Natural killer cell (primary cell): Measurements from ENCODE around the gene PRRC2B. TPM values are rescaled to one million over a fixed set of nuclear protein-coding genes. Genes with fewer than 3 reads are reported as not detected.

Experiments used
- ATAC-seq, 3 donors: fragments of 150-1000 bp in 2 of 3; fragments of 200-7000 bp in 1 of 3; cut with Tn5 transposase; 1 replicate in 1 of 3; 2 replicates in 2 of 3; pipeline ENCODE4 v1.10.0; 2021; ENCODE audit warnings: mild to moderate bottlenecking in 2 of 3, moderate library complexity in 2 of 3
- DNase-seq, 2 donors: peaks; one replicate each; pipeline versions ENCODE4 v3.0.0 to v3.0.0-alpha.2; 2013 to 2021; ENCODE audit warnings: mixed read lengths in 1 of 2
- H3K27ac ChIP-seq: one replicate; pipeline ENCODE4 v1.5.1; 2013; ENCODE audit warnings: mild to moderate bottlenecking, low read length
- H3K27me3 ChIP-seq: one replicate; pipeline ENCODE4 v1.6.1; 2013; ENCODE audit warnings: low read length; ENCODE audit not compliant: control insufficient read depth, insufficient read depth
- H3K36me3 ChIP-seq: one replicate; pipeline ENCODE4 v1.6.1; 2013; ENCODE audit warnings: low read length; ENCODE audit not compliant: control insufficient read depth, insufficient read depth
- H3K4me1 ChIP-seq: one replicate; pipeline ENCODE4 v1.6.1; 2013; ENCODE audit warnings: low read length; ENCODE audit not compliant: control insufficient read depth, insufficient read depth
- H3K4me3 ChIP-seq: one replicate; pipeline ENCODE4 v1.5.1; 2013; ENCODE audit warnings: low read length
- H3K9me3 ChIP-seq: one replicate; pipeline ENCODE4 v1.6.1; 2013; ENCODE audit warnings: low read length; ENCODE audit not compliant: control insufficient read depth, insufficient read depth
- H3K27ac Mint-ChIP-seq, 2 donors: one replicate each; pipeline ENCODE4 v1.8.0; 2022; ENCODE audit warnings: mild to moderate bottlenecking in 2 of 2, mixed read lengths in 2 of 2, moderate library complexity in 1 of 2
- H3K27me3 Mint-ChIP-seq, 2 donors: one replicate each; pipeline ENCODE4 v1.8.0; 2022; ENCODE audit warnings: low read depth in 2 of 2, mixed read lengths in 2 of 2
- H3K36me3 Mint-ChIP-seq: one replicate; pipeline ENCODE4 v1.8.0; 2022; ENCODE audit warnings: mixed read lengths
- H3K4me1 Mint-ChIP-seq, 2 donors: one replicate each; pipeline ENCODE4 v1.8.0; 2022; ENCODE audit warnings: mixed read lengths in 2 of 2
- H3K4me3 Mint-ChIP-seq: one replicate; pipeline ENCODE4 v1.8.0; 2022; ENCODE audit warnings: mild to moderate bottlenecking, moderate library complexity, mixed read lengths
- H3K9me3 Mint-ChIP-seq, 2 donors: one replicate each; pipeline ENCODE4 v1.8.0; 2022; ENCODE audit warnings: mixed read lengths in 2 of 2
- WGBS: methylation state at CpG from one replicate; pipeline ENCODE4 v1.1.7; 2013; ENCODE audit warnings: missing lambda C conversion rate; ENCODE audit not compliant: insufficient coverage; 5-methylcytosine and 5-hydroxymethylcytosine counted together
- intact Hi-C: fragments of 100-400 bp; cut with micrococcal nuclease; formaldehyde crosslinking; loops from one replicate; pipeline ENCODE4 v1.14.2; 2022
- total RNA-seq, 4 donors: library from RNA; stranded (reverse); fragments of 120-200 nt in 1 of 4; gene quantifications; one replicate each; pipeline versions ENCODE4 v1.2.3 to v1.2.4, GENCODE V29; 2013 to 2022
- TF ChIP-seq, protein P1 (sequence below): fragments of 200-600 bp; IDR thresholded peaks from one replicate; pipeline ENCODE4 v1.8.0; 2022; ENCODE audit warnings: antibody characterized with exemption

PRRC2B gene
- total RNA-seq, 3 donors from 2014 or later (not counting 1 experiment from before 2014, with no cell fraction given), result 249 to 275 (median 274) TPM

- Mint-ChIP-seq H3K27me3 (no peaks in the 10 kb centered on the region), H3K9me3 (no peaks in the 10 kb centered on the region), H3K36me3 (peaks cover 18% of the 10 kb centered on the region), H3K4me1 (peaks cover 0 to 13% of the 10 kb centered on the region in 2 donors), H3K4me3 (no peak overlapping the region), H3K27ac (no peak overlapping the region)
- Histone ChIP-seq H3K4me3 (no peak overlapping the region), H3K27ac (no peak overlapping the region), H3K27me3 (no peaks in the 10 kb centered on the region), H3K9me3 (no peaks in the 10 kb centered on the region), H3K36me3 (peaks cover 87% of the 10 kb centered on the region), H3K4me1 (no peaks in the 10 kb centered on the region)
- intact Hi-C loops, result no loop called here
- TF ChIP-seq, protein P1, sequence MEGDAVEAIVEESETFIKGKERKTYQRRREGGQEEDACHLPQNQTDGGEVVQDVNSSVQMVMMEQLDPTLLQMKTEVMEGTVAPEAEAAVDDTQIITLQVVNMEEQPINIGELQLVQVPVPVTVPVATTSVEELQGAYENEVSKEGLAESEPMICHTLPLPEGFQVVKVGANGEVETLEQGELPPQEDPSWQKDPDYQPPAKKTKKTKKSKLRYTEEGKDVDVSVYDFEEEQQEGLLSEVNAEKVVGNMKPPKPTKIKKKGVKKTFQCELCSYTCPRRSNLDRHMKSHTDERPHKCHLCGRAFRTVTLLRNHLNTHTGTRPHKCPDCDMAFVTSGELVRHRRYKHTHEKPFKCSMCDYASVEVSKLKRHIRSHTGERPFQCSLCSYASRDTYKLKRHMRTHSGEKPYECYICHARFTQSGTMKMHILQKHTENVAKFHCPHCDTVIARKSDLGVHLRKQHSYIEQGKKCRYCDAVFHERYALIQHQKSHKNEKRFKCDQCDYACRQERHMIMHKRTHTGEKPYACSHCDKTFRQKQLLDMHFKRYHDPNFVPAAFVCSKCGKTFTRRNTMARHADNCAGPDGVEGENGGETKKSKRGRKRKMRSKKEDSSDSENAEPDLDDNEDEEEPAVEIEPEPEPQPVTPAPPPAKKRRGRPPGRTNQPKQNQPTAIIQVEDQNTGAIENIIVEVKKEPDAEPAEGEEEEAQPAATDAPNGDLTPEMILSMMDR, result peak; percentile 28
- no peak for DNase-seq
- WGBS, result 95% methylated on average over 38 of the region's 40 CpGs
- ATAC-seq, result no peak
Measured at GRCh38 chr9:131475956-131476776, 82.3 kb downstream of the PRRC2B start.

DNA sequence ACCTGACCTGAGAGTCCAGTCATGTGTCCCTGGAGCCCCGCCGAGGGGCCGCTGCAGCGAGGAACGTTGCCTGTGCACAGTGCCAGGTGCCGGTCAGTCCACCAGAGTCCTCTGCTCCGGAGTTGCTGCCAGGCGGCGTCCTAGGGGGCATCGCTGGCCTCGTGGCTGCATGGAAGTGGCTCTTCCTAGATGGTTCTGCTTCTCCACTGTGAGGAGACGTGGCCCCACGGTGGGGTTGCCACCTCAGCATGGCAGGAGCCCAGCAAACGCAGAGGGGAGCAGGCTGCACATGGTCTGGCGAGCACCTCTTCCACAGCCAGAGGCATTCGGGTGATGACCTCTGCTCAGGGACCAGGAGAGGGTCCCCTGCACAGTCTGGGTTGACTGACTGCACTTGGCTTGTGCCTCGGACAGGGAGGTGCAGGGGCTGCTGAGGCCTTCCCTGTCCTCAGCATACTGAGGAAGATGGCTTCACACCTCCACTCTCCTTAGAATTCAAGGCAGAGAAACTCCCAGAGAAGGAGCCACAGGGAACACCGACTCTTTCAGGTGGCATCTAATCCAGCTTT, 83.0 kb downstream of the PRRC2B start:
- no peak overlapping the region for H3K4me3 Mint-ChIP-seq
- no peak for ATAC-seq
- H3K27me3 Mint-ChIP-seq, result no peaks in the 10 kb centered on the region
- Histone ChIP-seq H3K4me3 (no peak overlapping the region), H3K27ac (no peak overlapping the region), H3K27me3 (no peaks in the 10 kb centered on the region), H3K36me3 (peaks cover 85% of the 10 kb centered on the region), H3K4me1 (no peaks in the 10 kb centered on the region), H3K9me3 (no peaks in the 10 kb centered on the region)
- no peak overlapping the region for H3K27ac Mint-ChIP-seq
- TF ChIP-seq, protein P1, result no peak
- DNase-seq, result no peak
- intact Hi-C loops, result no loop called here
- no peaks in the 10 kb centered on the region for H3K9me3 Mint-ChIP-seq
- peaks cover 18% of the 10 kb centered on the region for H3K36me3 Mint-ChIP-seq
- 98% methylated on average over 18 of the region's 18 CpGs for WGBS
- peaks cover 0 to 13% of the 10 kb centered on the region in 2 donors for H3K4me1 Mint-ChIP-seq

DNA sequence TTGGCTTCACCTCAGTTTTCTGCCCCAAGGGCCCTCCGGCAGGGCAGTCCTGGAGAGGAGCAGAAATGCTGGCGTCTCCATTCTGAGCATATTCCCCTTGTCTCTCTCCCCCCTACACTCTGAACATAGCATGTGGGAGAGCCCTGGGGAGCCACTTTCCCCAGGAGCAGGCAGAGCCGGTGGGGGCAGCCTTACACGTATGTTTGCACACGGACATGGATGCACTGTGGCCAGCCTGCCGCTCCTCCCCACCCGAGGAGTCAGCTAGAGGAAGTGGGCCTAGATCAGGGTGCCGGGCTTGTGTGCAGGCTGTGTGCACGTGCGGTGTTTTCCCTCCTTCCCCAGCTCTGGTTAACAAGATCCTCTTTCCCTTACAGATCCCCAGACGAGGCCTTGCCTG, 83.5 kb downstream of the PRRC2B start:
- H3K9me3 Mint-ChIP-seq, result no peaks in the 10 kb centered on the region
- H3K4me3 Mint-ChIP-seq, result no peak overlapping the region
- TF ChIP-seq, protein P1, result no peak
- Histone ChIP-seq H3K4me3 (no peak overlapping the region), H3K27me3 (no peaks in the 10 kb centered on the region), H3K27ac (no peak overlapping the region), H3K9me3 (no peaks in the 10 kb centered on the region), H3K4me1 (no peaks in the 10 kb centered on the region), H3K36me3 (peaks cover 87% of the 10 kb centered on the region)
- intact Hi-C loops, result no loop called here
- peaks cover 0 to 17% of the 10 kb centered on the region in 2 donors for H3K4me1 Mint-ChIP-seq
- ATAC-seq, result no peak
- WGBS, result 88% methylated on average over 11 of the region's 11 CpGs
- no peak overlapping the region for H3K27ac Mint-ChIP-seq
- H3K27me3 Mint-ChIP-seq, result no peaks in the 10 kb centered on the region
- no peak for DNase-seq
- peaks cover 18% of the 10 kb centered on the region for H3K36me3 Mint-ChIP-seq
